K562 (cell line): ENCODE results near the gene AAK1. TPM values are rescaled to one million over a fixed set of nuclear protein-coding genes. Genes with fewer than 3 reads are reported as not detected.
"Not testable (repeated sequence)": the region's sequence is repeated elsewhere in the genome, so short reads cannot be mapped to it uniquely, and the experiment has no call there.

Source experiments
- ATAC-seq: fragments of 200-7000 bp; cut with Tn5 transposase; 3 replicates; pipeline ENCODE4 v1.9.1; 2020; ENCODE audit warnings: moderate library complexity
- BruUV-seq: library from RNA; stranded (reverse); fragments of 400-500 nt; replicated peaks from 2 replicates; lab custom pipeline; 2021; lab: Mats Ljungman, UMichigan
- CTCF ChIA-PET: fragments of 300-600 bp; formaldehyde crosslinking; extraction: SDS; loops from one replicate; lab custom pipeline; 2021; ENCODE audit warnings: low intra/inter-chr PET ratio; lab: Yijun Ruan, JAX
- POLR2A ChIA-PET: fragments of 300-600, 350-650 bp; sonication (Branson Sonifier 250); formaldehyde crosslinking; extraction: SDS; loops from one replicate; lab custom pipeline; 2021; ENCODE audit warnings: antibody characterized with exemption, inconsistent platforms; lab: Yijun Ruan, JAX
- DNase-seq, 4 experiments: peaks; one replicate each; pipeline versions ENCODE4 v3.0.0 to v3.0.0-alpha.2; 2011 to 2018; ENCODE audit warnings: low spot score in 3 of 4, mixed read lengths in 3 of 4; ENCODE audit errors: extremely low read depth in 1 of 4
- FAIRE-seq: peaks from 2 replicates; lab custom pipeline; 2011; peaks lifted over from hg19 to GRCh38; lab: Jason Lieb, UNC
- H2AFZ ChIP-seq: 2 replicates; pipeline ENCODE4 v1.6.0; 2011; ENCODE audit warnings: low read depth, low read length, control low read depth, inconsistent platforms
- H3K27ac ChIP-seq: fragments of 200-600 bp; 3 replicates; pipeline ENCODE4 v1.8.0; 2011; ENCODE audit warnings: low read depth, mild to moderate bottlenecking, control low read depth, inconsistent platforms, low read length, moderate library complexity, mixed read lengths; ENCODE audit errors: extremely low read depth
- H3K27me3 ChIP-seq, 2 experiments: fragments of 300-600 bp in 1 of 2; 2 replicates in 1 of 2; 3 replicates in 1 of 2; pipeline versions ENCODE4 v1.6.0 to v1.8.0; 2011; ENCODE audit warnings: inconsistent platforms in 2 of 2, low read length in 2 of 2, mild to moderate bottlenecking in 1 of 2, mixed read lengths in 1 of 2, moderate library complexity in 1 of 2; ENCODE audit not compliant: control insufficient read depth in 2 of 2, insufficient read depth in 2 of 2
- H3K36me3 ChIP-seq: fragments of 300-600 bp; 3 replicates; pipeline ENCODE4 v1.8.0; 2011; ENCODE audit warnings: mild to moderate bottlenecking, low read length, inconsistent platforms; ENCODE audit not compliant: control insufficient read depth, insufficient read depth
- H3K4me1 ChIP-seq, 2 experiments: fragments of 200-600 bp in 1 of 2; replicated peaks in 1 of 2; 2 replicates in 1 of 2; 3 replicates in 1 of 2; pipeline versions ENCODE4 v1.5.1 to v1.8.0; 2011; ENCODE audit warnings: inconsistent platforms in 2 of 2, low read length in 2 of 2, mild to moderate bottlenecking in 1 of 2, mixed read lengths in 1 of 2, moderate library complexity in 1 of 2; ENCODE audit not compliant: control insufficient read depth in 2 of 2, insufficient read depth in 2 of 2
- H3K4me2 ChIP-seq: 2 replicates; pipeline ENCODE4 v1.6.1; 2011; ENCODE audit warnings: low read length, control low read depth, inconsistent platforms, mixed read lengths; ENCODE audit not compliant: insufficient read depth
- H3K4me3 ChIP-seq: fragments of 200-600 bp; sonication (generic), shearing (Covaris generic); 2 replicates; pipeline ENCODE4 v1.5.1; 2016; ENCODE audit warnings: control low read depth, inconsistent platforms
- H3K79me2 ChIP-seq: fragments of 200-600 bp; 3 replicates; pipeline ENCODE4 v1.8.0; 2011; ENCODE audit warnings: low read length, inconsistent platforms; ENCODE audit not compliant: control insufficient read depth, insufficient read depth
- H3K9ac ChIP-seq, 2 experiments: 2 replicates each; pipeline versions ENCODE4 v1.6.0 to v1.6.1; 2011; ENCODE audit warnings: low read depth in 2 of 2, low read length in 2 of 2, control low read depth in 1 of 2, inconsistent platforms in 1 of 2, mild to moderate bottlenecking in 1 of 2, mixed read lengths in 1 of 2; ENCODE audit not compliant: insufficient read depth in 1 of 2
- H3K9me1 ChIP-seq: one replicate; pipeline ENCODE4 v1.6.0; 2011; ENCODE audit warnings: inconsistent platforms, mild to moderate bottlenecking, low read length, moderate library complexity; ENCODE audit not compliant: control insufficient read depth, insufficient read depth
- H3K9me3 ChIP-seq: replicated peaks from 2 replicates; pipeline ENCODE4 v1.5.1; 2011; ENCODE audit warnings: low read depth, low read length, inconsistent platforms; ENCODE audit not compliant: control insufficient read depth, insufficient read depth
- H4K20me1 ChIP-seq: replicated peaks from 2 replicates; pipeline ENCODE4 v1.6.1; 2011; ENCODE audit warnings: low read length, inconsistent platforms, mixed read lengths; ENCODE audit not compliant: control insufficient read depth, insufficient read depth
- KHSRP ChIP-seq: fragments of 450-650 bp; IDR thresholded peaks from 2 replicates; pipeline ENCODE4 v1.6.1; 2017
- ZNF165 ChIP-seq: fragments of 250-450 bp; sonication (Bioruptor Pico); IDR thresholded peaks from 2 replicates; pipeline ENCODE4 v1.4.0; 2020; ENCODE audit warnings: borderline replicate concordance
- ZSCAN32 ChIP-seq: fragments of 450-650 bp; formaldehyde crosslinking; IDR thresholded peaks from 2 replicates; pipeline ENCODE4 v1.4.0; 2020; ENCODE audit warnings: mild to moderate bottlenecking, moderate library complexity
- WGBS: fragments of 100-300 bp; shearing (Covaris generic); methylation state at CpG from one replicate; pipeline ENCODE4 v1.1.6; 2016; ENCODE audit warnings: low coverage, mixed read lengths; ENCODE audit not compliant: insufficient coverage; ENCODE audit errors: missing lambda C conversion rate; 5-methylcytosine and 5-hydroxymethylcytosine counted together
- in situ Hi-C: fragments of 300-500 bp; cut with MboI; formaldehyde crosslinking; loops from 4 replicates; pipeline ENCODE4 v1.15.0; 2018; ENCODE audit warnings: inconsistent platforms, mixed read lengths
- intact Hi-C: fragments of 100-400 bp; cut with micrococcal nuclease; formaldehyde crosslinking; loops from 2 replicates; pipeline ENCODE4 v1.14.2; 2022
- polyA plus RNA-seq, 8 experiments: library from polyadenylated mRNA; depleted of rRNA in 4 of 8; stranded (reverse) in 5 of 8; unstranded in 3 of 8; fragments of >200 nt; fragmentation: Nextera tagmentation in 2 of 8; fragmentation: Illumina TruSeq in 1 of 8; extraction: Ambion mirVana in 2 of 8; extraction: Trizol in 1 of 8; gene quantifications; 2 replicates each; pipeline versions ENCODE4 v1.2.1 to v1.2.3, GENCODE V29; 2011 to 2014; ENCODE audit warnings: inconsistent platforms in 1 of 8, missing spikeins in 1 of 8
- total RNA-seq, 7 experiments: library from RNA; depleted of rRNA in 6 of 7; stranded (reverse); fragments of >200 nt in 6 of 7; fragmentation: Illumina TruSeq in 2 of 7; extraction: Trizol in 2 of 7; gene quantifications; 2 replicates each; pipeline versions ENCODE4 v1.2.1 to v1.2.3, GENCODE V29; 2011 to 2021; ENCODE audit warnings: low replicate concordance in 1 of 7
- TF ChIP-seq, protein P1 (sequence below), 2 experiments: IDR thresholded peaks; 2 replicates each; pipeline ENCODE4 v1.6.1; 2011; ENCODE audit warnings: borderline replicate concordance in 1 of 2, control low read depth in 1 of 2, low read depth in 1 of 2, low read length in 1 of 2, mild to moderate bottlenecking in 1 of 2, mixed read lengths in 1 of 2, moderate library complexity in 1 of 2; ENCODE audit not compliant: insufficient read depth in 1 of 2, insufficient read length in 1 of 2, poor library complexity in 1 of 2, severe bottlenecking in 1 of 2; ENCODE audit errors: extremely low read depth in 1 of 2
- TF ChIP-seq, protein P2 (sequence below): fragments of 250-450 bp; sonication (Bioruptor Pico); IDR thresholded peaks from 2 replicates; pipeline ENCODE4 v1.8.0; 2022; ENCODE audit warnings: moderate library complexity, mild to moderate bottlenecking, inconsistent platforms
- TF ChIP-seq, protein P3 (sequence below), 3 experiments: fragments of 200-800 bp in 1 of 3; sonication (Bioruptor generic) in 1 of 3; sonication (generic) in 1 of 3; formaldehyde crosslinking in 1 of 3; IDR thresholded peaks; 2 replicates each; pipeline versions ENCODE4 v1.6.1 to v1.8.0; 2016 to 2022; ENCODE audit warnings: mild to moderate bottlenecking in 2 of 3, missing compliant biosample characterization in 2 of 3, missing genetic modification characterization in 2 of 3, missing genetic modification reagents in 1 of 3

AAK1 gene
- total and polyA plus RNA-seq, 9 of the 15 experiments (the other 6 are each of a cell fraction or from before 2014, with no cell fraction given) = 0.89 to 17.1 (median 6.0) TPM

DNA sequence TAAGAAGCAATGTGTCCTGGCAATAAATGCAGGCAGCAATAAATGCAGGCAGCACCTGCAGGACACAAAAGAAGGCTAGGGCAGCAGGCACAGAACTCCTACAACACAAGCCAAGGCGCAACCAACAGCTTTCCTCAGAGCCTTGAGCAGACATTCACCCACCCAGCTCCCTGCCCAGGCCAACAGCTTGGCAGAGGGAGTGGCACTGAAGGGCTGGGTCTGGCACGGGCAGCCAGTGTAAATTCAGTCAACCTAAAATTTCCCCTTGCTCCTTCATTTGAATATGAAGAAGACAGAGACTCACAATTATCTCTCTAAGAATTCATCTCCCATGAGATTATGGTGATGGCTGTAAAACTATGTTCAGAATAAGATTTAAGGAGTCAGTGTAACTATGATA lies 35.4 kb downstream of the AAK1 start:
- ChIA-PET POLR2A (interaction anchor here (1.1 to 1.5 kb wide), 2 partner anchors 8 to 11 kb away, joined by 3 to 4 read pairs; no protein-coding TSS in a partner anchor), CTCF (no interaction called here)
- H3K36me3 ChIP-seq = no peaks in the 10 kb centered on the region; the same call in 2 of the 3 replicates
- in situ Hi-C loops (no loop called here), intact Hi-C loops (no loop called here)
- H3K9ac ChIP-seq = peak overlapping the region in 1 of 2 experiments; percentile 21; a peak in 1 of 4 replicates
- no peaks in the 10 kb centered on the region for H3K9me1 ChIP-seq
- no peaks in the 10 kb centered on the region for H4K20me1 ChIP-seq
- H3K27me3 ChIP-seq = no peaks in the 10 kb centered on the region
- WGBS = 78% methylated on average over 2 of the region's 2 CpGs
- ATAC-seq (no peak), FAIRE-seq (no peak), DNase-seq (no peak)
- TF ChIP-seq KHSRP (no peak), ZSCAN32 (no peak), ZNF165 (no peak)
- TF ChIP-seq, protein P1, sequence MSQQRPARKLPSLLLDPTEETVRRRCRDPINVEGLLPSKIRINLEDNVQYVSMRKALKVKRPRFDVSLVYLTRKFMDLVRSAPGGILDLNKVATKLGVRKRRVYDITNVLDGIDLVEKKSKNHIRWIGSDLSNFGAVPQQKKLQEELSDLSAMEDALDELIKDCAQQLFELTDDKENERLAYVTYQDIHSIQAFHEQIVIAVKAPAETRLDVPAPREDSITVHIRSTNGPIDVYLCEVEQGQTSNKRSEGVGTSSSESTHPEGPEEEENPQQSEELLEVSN (IDR thresholded peaks at IDR 0.05; ENCODE audit: borderline replicate concordance in 1 of 2, extremely low read depth in 1 of 2, insufficient read depth in 1 of 2, insufficient read length in 1 of 2, low read depth in 1 of 2, low read length in 1 of 2, poor library complexity in 1 of 2, severe bottlenecking in 1 of 2) = no peak
- TF ChIP-seq, protein P2, sequence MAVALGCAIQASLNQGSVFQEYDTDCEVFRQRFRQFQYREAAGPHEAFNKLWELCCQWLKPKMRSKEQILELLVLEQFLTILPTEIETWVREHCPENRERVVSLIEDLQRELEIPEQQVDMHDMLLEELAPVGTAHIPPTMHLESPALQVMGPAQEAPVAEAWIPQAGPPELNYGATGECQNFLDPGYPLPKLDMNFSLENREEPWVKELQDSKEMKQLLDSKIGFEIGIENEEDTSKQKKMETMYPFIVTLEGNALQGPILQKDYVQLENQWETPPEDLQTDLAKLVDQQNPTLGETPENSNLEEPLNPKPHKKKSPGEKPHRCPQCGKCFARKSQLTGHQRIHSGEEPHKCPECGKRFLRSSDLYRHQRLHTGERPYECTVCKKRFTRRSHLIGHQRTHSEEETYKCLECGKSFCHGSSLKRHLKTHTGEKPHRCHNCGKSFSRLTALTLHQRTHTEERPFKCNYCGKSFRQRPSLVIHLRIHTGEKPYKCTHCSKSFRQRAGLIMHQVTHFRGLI (CRISPR knock-in tag) = no peak
- TF ChIP-seq, protein P3, sequence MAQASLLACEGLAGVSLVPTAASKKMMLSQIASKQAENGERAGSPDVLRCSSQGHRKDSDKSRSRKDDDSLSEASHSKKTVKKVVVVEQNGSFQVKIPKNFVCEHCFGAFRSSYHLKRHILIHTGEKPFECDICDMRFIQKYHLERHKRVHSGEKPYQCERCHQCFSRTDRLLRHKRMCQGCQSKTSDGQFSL (CRISPR knock-in tag; IDR thresholded peaks at IDR 0.05) = no peak
- TF ChIP-seq, protein P3 (tag; IDR thresholded peaks at IDR 0.05) = no peak
- H3K9me3 ChIP-seq = peaks cover 6% of the 10 kb centered on the region
- no peaks in the 10 kb centered on the region for H3K79me2 ChIP-seq
- H3K27ac ChIP-seq = no peak overlapping the region
- no peak overlapping the region for H3K4me3 ChIP-seq
- no peak overlapping the region for H2AFZ ChIP-seq
- BruUV-seq = no TSS peak
- peaks cover 6 to 26% of the 10 kb centered on the region in 2 experiments for H3K4me1 ChIP-seq
- H3K4me2 ChIP-seq = no peak overlapping the region

DNA sequence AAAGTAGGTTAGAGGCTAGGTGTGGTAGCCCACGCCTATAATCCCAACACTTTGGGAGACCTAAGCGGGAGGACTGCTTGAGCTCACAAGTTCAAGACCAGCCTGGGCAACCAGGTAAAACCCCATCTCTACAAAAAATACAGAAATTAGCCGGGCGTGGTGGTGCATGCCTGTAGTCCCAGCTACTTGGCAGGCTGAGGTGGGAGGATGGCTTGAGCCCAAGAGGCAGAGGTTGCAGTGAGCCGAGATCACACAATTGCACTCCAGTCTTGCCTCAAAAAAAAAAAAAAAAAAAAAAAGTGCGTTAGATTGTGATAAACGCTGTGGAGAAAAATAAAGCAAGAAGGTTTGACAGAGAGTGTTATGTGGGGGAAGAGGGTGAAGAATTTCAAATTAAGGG lies 36.8 kb downstream of the AAK1 start:
- DNase-seq, H3K36me3 ChIP-seq, H4K20me1 ChIP-seq, H3K9me1 ChIP-seq, POLR2A ChIA-PET, H3K27me3 ChIP-seq, H3K4me3 ChIP-seq, H3K79me2 ChIP-seq, BruUV-seq, in situ Hi-C loops, H3K27ac ChIP-seq, H3K9me3 ChIP-seq, H3K9ac ChIP-seq, H2AFZ ChIP-seq, CTCF ChIA-PET, intact Hi-C loops, FAIRE-seq, ATAC-seq, H3K4me2 ChIP-seq: not testable (repeated sequence)
- WGBS = 75% methylated on average over 6 of the region's 7 CpGs
- H3K4me1 ChIP-seq = peaks cover 6 to 28% of the 10 kb centered on the region in 2 experiments
